GM12878 (cell line): ENCODE data around the gene REST. TPM values are rescaled to one million over a fixed set of nuclear protein-coding genes. Genes with fewer than 3 reads are reported as not detected.
"Not testable (repeated sequence)": the region's sequence is repeated elsewhere in the genome, so short reads cannot be mapped to it uniquely, and the experiment has no call there.

ENCODE experiments used
- ATAC-seq: fragments of 200-7000 bp; cut with Tn5 transposase; 3 replicates; pipeline ENCODE4 v1.9.1; 2020; ENCODE audit warnings: mild to moderate bottlenecking, moderate library complexity
- BruUV-seq: library from RNA; stranded (reverse); fragments of 400-500 nt; replicated peaks from 2 replicates; lab custom pipeline; 2021; lab: Mats Ljungman, UMichigan
- CTCF ChIA-PET: fragments of 300-600 bp; sonication (Branson Sonifier 250); formaldehyde crosslinking; extraction: SDS; loops from one replicate; lab custom pipeline; 2021; ENCODE audit warnings: inconsistent platforms; lab: Yijun Ruan, JAX
- POLR2A ChIA-PET: fragments of 350-600 bp; formaldehyde crosslinking; extraction: SDS; loops from one replicate; lab custom pipeline; 2021; ENCODE audit warnings: inconsistent platforms; lab: Charles Lee
- RAD21 ChIA-PET: fragments of 300-600 bp; sonication (Branson Sonifier 250); formaldehyde crosslinking; loops from one replicate; lab custom pipeline; 2023; ENCODE audit warnings: antibody characterized with exemption; ENCODE audit not compliant: unreplicated experiment; lab: Charles Lee
- SMC1A ChIA-PET: fragments of 300-600 bp; sonication (Branson Sonifier 250); formaldehyde crosslinking; loops from one replicate; lab custom pipeline; 2023; ENCODE audit not compliant: unreplicated experiment, uncharacterized antibody; lab: Charles Lee
- DNase-seq: peaks from one replicate; pipeline ENCODE4 v3.0.0-alpha.2; 2011; ENCODE audit warnings: low read depth, low spot score
- FAIRE-seq: peaks from 3 replicates; lab custom pipeline; 2011; peaks lifted over from hg19 to GRCh38; lab: Jason Lieb, UNC
- H2AFZ ChIP-seq: 2 replicates; pipeline ENCODE4 v1.6.0; 2011; ENCODE audit warnings: low read depth, low read length, control low read depth; ENCODE audit not compliant: control insufficient read depth
- H3K27ac ChIP-seq: 2 replicates; pipeline ENCODE4 v1.5.1; 2011; ENCODE audit warnings: control low read depth; ENCODE audit not compliant: control insufficient read depth, insufficient read depth
- H3K27me3 ChIP-seq, 2 experiments: replicated peaks in 1 of 2; 2 replicates each; pipeline versions ENCODE4 v1.6.0 to v1.6.1; 2011; ENCODE audit warnings: low read length in 1 of 2; ENCODE audit not compliant: control insufficient read depth in 2 of 2, insufficient read depth in 2 of 2
- H3K36me3 ChIP-seq, 2 experiments: 2 replicates each; pipeline ENCODE4 v1.5.1; 2011; ENCODE audit warnings: low read length in 1 of 2; ENCODE audit not compliant: control insufficient read depth in 2 of 2, insufficient read depth in 2 of 2
- H3K4me1 ChIP-seq: 2 replicates; pipeline ENCODE4 v1.6.1; 2011; ENCODE audit warnings: mild to moderate bottlenecking, low read length, moderate library complexity, mixed read lengths; ENCODE audit not compliant: control insufficient read depth, insufficient read depth
- H3K4me2 ChIP-seq: 2 replicates; pipeline ENCODE4 v1.6.0; 2011; ENCODE audit warnings: control low read depth; ENCODE audit not compliant: control insufficient read depth, insufficient read depth
- H3K4me3 ChIP-seq: fragments of 200-600 bp; sonication (generic); 2 replicates; pipeline ENCODE4 v1.5.1; 2016
- H3K79me2 ChIP-seq: 2 replicates; pipeline ENCODE4 v1.6.0; 2011; ENCODE audit warnings: low read length; ENCODE audit not compliant: control insufficient read depth, insufficient read depth
- H3K9ac ChIP-seq: 2 replicates; pipeline ENCODE4 v1.8.0; 2011; ENCODE audit warnings: low read length, control low read depth, mixed read lengths; ENCODE audit not compliant: control insufficient read depth, insufficient read depth
- H3K9me3 ChIP-seq: replicated peaks from 3 replicates; pipeline ENCODE4 v1.5.1; 2011; ENCODE audit warnings: mild to moderate bottlenecking, low read length; ENCODE audit not compliant: control insufficient read depth, insufficient read depth
- H4K20me1 ChIP-seq: 2 replicates; pipeline ENCODE4 v1.6.0; 2011; ENCODE audit not compliant: control insufficient read depth, insufficient read depth
- IRF4 ChIP-seq: IDR thresholded peaks from 2 replicates; pipeline ENCODE4 v1.6.1; 2011; ENCODE audit warnings: low read depth, low read length
- ZBTB40 ChIP-seq: fragments of 450-650 bp; IDR thresholded peaks from 2 replicates; pipeline ENCODE4 v1.6.1; 2016; ENCODE audit warnings: mild to moderate bottlenecking, moderate library complexity, borderline replicate concordance
- WGBS: methylation state at CpG from one replicate; pipeline ENCODE4 v1.1.6; 2016; ENCODE audit warnings: low lambda C conversion rate; ENCODE audit not compliant: insufficient replicate concordance, insufficient coverage; ENCODE audit errors: missing lambda C conversion rate; 5-methylcytosine and 5-hydroxymethylcytosine counted together
- in situ Hi-C: fragments of 300-500 bp; cut with MboI; formaldehyde crosslinking; loops from 9 replicates; pipeline ENCODE4 v1.14.3; 2018; ENCODE audit warnings: mixed read lengths
- intact Hi-C: fragments of 100-400 bp; cut with micrococcal nuclease; formaldehyde crosslinking; loops from one replicate; pipeline ENCODE4 v1.14.2; 2022; ENCODE audit not compliant: unreplicated experiment
- polyA plus RNA-seq, 11 experiments: library from polyadenylated mRNA; depleted of rRNA in 4 of 11; unstranded in 6 of 11; stranded (reverse) in 5 of 11; fragments of >200 nt; fragmentation: Nextera tagmentation in 4 of 11; fragmentation: Illumina TruSeq in 1 of 11; extraction: Ambion mirVana in 4 of 11; extraction: Trizol in 1 of 11; gene quantifications; 1 replicate in 1 of 11; 2 replicates in 10 of 11; pipeline versions ENCODE4 v1.2.1 to v1.2.3, GENCODE V29; 2011 to 2016; ENCODE audit warnings: inconsistent platforms in 2 of 11, missing spikeins in 2 of 11, low read depth in 1 of 11
- total RNA-seq, 4 experiments: library from RNA; depleted of rRNA in 3 of 4; stranded (reverse); fragments of >200 nt in 3 of 4; fragmentation: Illumina TruSeq in 1 of 4; extraction: Trizol in 1 of 4; gene quantifications; 2 replicates each; pipeline versions ENCODE4 v1.2.1 to v1.2.3, GENCODE V29; 2013 to 2021

Gene REST
- total and polyA plus RNA-seq, 10 of the 15 experiments (the other 5 are each of a cell fraction or from before 2014, with no cell fraction given) = 3.7 to 36.3 (median 20.4) TPM

GRCh38 chr4:56892691-56893090 lies 15.0 kb upstream of the REST start (continued):
- TF ChIP-seq ZBTB40 = no peak
- no peak for TF ChIP-seq IRF4

- H2AFZ ChIP-seq, BruUV-seq, RAD21 ChIA-PET, H3K4me2 ChIP-seq, H3K79me2 ChIP-seq, FAIRE-seq, DNase-seq, H3K4me1 ChIP-seq, ATAC-seq, H4K20me1 ChIP-seq, H3K4me3 ChIP-seq, H3K36me3 ChIP-seq, in situ Hi-C loops, SMC1A ChIA-PET, H3K9me3 ChIP-seq, H3K27ac ChIP-seq, H3K27me3 ChIP-seq, H3K9ac ChIP-seq, intact Hi-C loops: not testable (repeated sequence)
- 81% methylated on average over 17 of the region's 17 CpGs for WGBS
- CTCF ChIA-PET = interaction anchor here (1.7 kb wide), 1 partner anchor 61 kb away, joined by 4 read pairs; no protein-coding TSS in a partner anchor
- POLR2A ChIA-PET = interaction anchor here (0.8 to 1.0 kb wide), 2 partner anchors 9 to 80 kb away, joined by 3 read pairs; partner anchors contain the start of gene NOA1
These were observed 9.9 kb upstream of the REST start for GRCh38 chr4:56897842-56898241.

- H3K27ac ChIP-seq, SMC1A ChIA-PET, BruUV-seq, FAIRE-seq, H3K4me1 ChIP-seq, H3K9ac ChIP-seq, H3K9me3 ChIP-seq, RAD21 ChIA-PET, DNase-seq, in situ Hi-C loops, POLR2A ChIA-PET, H3K36me3 ChIP-seq, ATAC-seq, H4K20me1 ChIP-seq, H3K4me2 ChIP-seq, H2AFZ ChIP-seq, H3K4me3 ChIP-seq, intact Hi-C loops, CTCF ChIA-PET, H3K79me2 ChIP-seq, H3K27me3 ChIP-seq: not testable (repeated sequence)
- 61% methylated on average over 5 of the region's 5 CpGs for WGBS
These were observed 7.5 kb upstream of the REST start for GRCh38 chr4:56900186-56900585.
